SK-N-SH (cell line): ENCODE data around the gene C15orf39. TPM values are rescaled to one million over a fixed set of nuclear protein-coding genes. Genes with fewer than 3 reads are reported as not detected.

ENCODE experiments used
- CTCF ChIA-PET: fragments of 300-600, 350-600 bp; formaldehyde crosslinking; extraction: SDS; loops from one replicate; lab custom pipeline; 2021; lab: Yijun Ruan, JAX
- POLR2A ChIA-PET: fragments of 350-600 bp; sonication (Branson Sonifier 250); formaldehyde crosslinking; extraction: SDS; loops from one replicate; lab custom pipeline; 2020; ENCODE audit warnings: antibody characterized with exemption, inconsistent platforms; lab: Yijun Ruan, JAX
- DNase-seq: peaks from one replicate; pipeline ENCODE4 v3.0.0; 2012
- H2AFZ ChIP-seq: fragments of 200-600 bp; sonication (generic); 2 replicates; pipeline ENCODE4 v1.8.1; 2016; ENCODE audit warnings: antibody characterized with exemption, mild to moderate bottlenecking, low read depth
- H3F3A ChIP-seq: fragments of 200-600 bp; sonication (generic); replicated peaks from 2 replicates; pipeline ENCODE3; 2016; ENCODE audit warnings: antibody characterized with exemption, mild to moderate bottlenecking; ENCODE audit not compliant: insufficient read depth
- H3K27ac ChIP-seq, 2 experiments: fragments of 200-500 bp in 1 of 2; fragments of 200-600 bp in 1 of 2; sonication (Bioruptor generic) in 1 of 2; sonication (generic), shearing (Covaris generic) in 1 of 2; 2 replicates each; pipeline versions ENCODE4 v1.5.1 to v1.6.1; 2014 to 2016; ENCODE audit warnings: low read depth in 2 of 2, inconsistent platforms in 1 of 2, low read length in 1 of 2, mild to moderate bottlenecking in 1 of 2, mixed read lengths in 1 of 2
- H3K27me3 ChIP-seq: fragments of 200-600 bp; sonication (generic), shearing (Covaris generic); 2 replicates; pipeline ENCODE4 v1.6.1; 2016; ENCODE audit warnings: mixed run types; ENCODE audit not compliant: insufficient read depth
- H3K36me3 ChIP-seq, 2 experiments: fragments of 200-500 bp in 1 of 2; fragments of 200-600 bp in 1 of 2; sonication (Bioruptor generic) in 1 of 2; sonication (generic) in 1 of 2; replicated peaks in 1 of 2; 2 replicates each; pipeline versions ENCODE3 to v1.5.1; 2014 to 2016; ENCODE audit warnings: low read length in 1 of 2, mild to moderate bottlenecking in 1 of 2; ENCODE audit not compliant: insufficient read depth in 2 of 2, control insufficient read depth in 1 of 2
- H3K4me1 ChIP-seq, 2 experiments: fragments of 200-500 bp in 1 of 2; fragments of 200-600 bp in 1 of 2; sonication (Bioruptor generic) in 1 of 2; sonication (generic), shearing (Covaris generic) in 1 of 2; 2 replicates each; pipeline versions ENCODE4 v1.5.1 to v1.6.1; 2014 to 2016; ENCODE audit warnings: low read depth in 1 of 2, low read length in 1 of 2, mixed run types in 1 of 2; ENCODE audit not compliant: insufficient read depth in 2 of 2, control insufficient read depth in 1 of 2
- H3K4me2 ChIP-seq: fragments of 200-600 bp; sonication (generic), shearing (Covaris generic); 2 replicates; pipeline ENCODE4 v1.6.1; 2017; ENCODE audit warnings: mixed run types
- H3K4me3 ChIP-seq, 2 experiments: fragments of 200-500 bp in 1 of 2; fragments of 200-600 bp in 1 of 2; sonication (Bioruptor generic) in 1 of 2; sonication (generic), shearing (Covaris generic) in 1 of 2; 2 replicates each; pipeline versions ENCODE4 v1.5.1 to v1.8.1; 2014 to 2016; ENCODE audit warnings: low read depth in 2 of 2, inconsistent platforms in 1 of 2, low read length in 1 of 2, mild to moderate bottlenecking in 1 of 2, mixed read lengths in 1 of 2, moderate library complexity in 1 of 2
- H3K79me2 ChIP-seq: fragments of 200-600 bp; sonication (generic); 2 replicates; pipeline ENCODE4 v1.8.1; 2017; ENCODE audit warnings: mild to moderate bottlenecking; ENCODE audit not compliant: insufficient read depth
- H3K9ac ChIP-seq: fragments of 200-600 bp; sonication (generic); 2 replicates; pipeline ENCODE4 v1.6.1; 2017; ENCODE audit warnings: mixed run types
- H3K9me2 ChIP-seq: fragments of 200-600 bp; sonication (generic); 2 replicates; pipeline ENCODE4 v1.6.1; 2017; ENCODE audit warnings: mixed run types
- H3K9me3 ChIP-seq: fragments of 200-600 bp; sonication (generic); 2 replicates; pipeline ENCODE4 v1.6.1; 2017; ENCODE audit warnings: mixed run types, mild to moderate bottlenecking, moderate library complexity
- H4K20me1 ChIP-seq: fragments of 200-600 bp; sonication (generic); 2 replicates; pipeline ENCODE4 v1.6.1; 2017; ENCODE audit warnings: mild to moderate bottlenecking, mixed run types; ENCODE audit not compliant: insufficient read depth
- CHD2 ChIP-seq: fragments of 150-350 bp; IDR thresholded peaks from 2 replicates; pipeline ENCODE4 v1.6.1; 2018; ENCODE audit warnings: low read length; ENCODE audit not compliant: partially characterized antibody
- ELF1 ChIP-seq: IDR thresholded peaks from 2 replicates; pipeline ENCODE4 v1.4.0; 2012
- FOSL2 ChIP-seq: IDR thresholded peaks from 2 replicates; pipeline ENCODE4 v1.4.0; 2012; ENCODE audit warnings: low read depth, mild to moderate bottlenecking, moderate library complexity, borderline replicate concordance
- FOXJ3 ChIP-seq: sonication (generic); formaldehyde crosslinking; IDR thresholded peaks from 2 replicates; pipeline ENCODE4 v1.5.1; 2020; ENCODE audit warnings: mild to moderate bottlenecking, missing genetic modification reagents
- GABPA ChIP-seq: IDR thresholded peaks from 2 replicates; pipeline ENCODE4 v1.4.0; 2012; ENCODE audit warnings: low read depth, mild to moderate bottlenecking
- MXI1 ChIP-seq: IDR thresholded peaks from 2 replicates; pipeline ENCODE4 v1.6.1; 2012; ENCODE audit warnings: mild to moderate bottlenecking, low read depth, low read length, improper control_type of control experiment
- NFIC ChIP-seq: IDR thresholded peaks from 2 replicates; pipeline ENCODE4 v1.4.0; 2012; ENCODE audit warnings: borderline replicate concordance
- NRF1 ChIP-seq: IDR thresholded peaks from 2 replicates; pipeline ENCODE4 v1.6.1; 2012; ENCODE audit warnings: low read depth, mild to moderate bottlenecking, low read length
- RCOR1 ChIP-seq: fragments of 150-350 bp; IDR thresholded peaks from 2 replicates; pipeline ENCODE4 v1.6.1; 2017; ENCODE audit warnings: antibody characterized with exemption, low read length
- RFX5 ChIP-seq: IDR thresholded peaks from 2 replicates; pipeline ENCODE4 v1.6.1; 2012; ENCODE audit warnings: mild to moderate bottlenecking, improper control_type of control experiment, low read length
- RXRA ChIP-seq: IDR thresholded peaks from 2 replicates; pipeline ENCODE4 v1.4.0; 2012; ENCODE audit warnings: low read depth, mild to moderate bottlenecking, borderline replicate concordance
- SIN3A ChIP-seq: IDR thresholded peaks from 2 replicates; pipeline ENCODE4 v1.6.1; 2012; ENCODE audit warnings: low read depth, mild to moderate bottlenecking, low read length, moderate library complexity, borderline replicate concordance
- TAF1 ChIP-seq: IDR thresholded peaks from 2 replicates; pipeline ENCODE4 v1.6.1; 2012; ENCODE audit warnings: low read depth, mild to moderate bottlenecking, low read length, moderate library complexity, borderline replicate concordance
- TCF12 ChIP-seq: IDR thresholded peaks from 2 replicates; pipeline ENCODE4 v1.4.0; 2012
- TEAD4 ChIP-seq: IDR thresholded peaks from 2 replicates; pipeline ENCODE4 v1.4.0; 2012; ENCODE audit warnings: mild to moderate bottlenecking, borderline replicate concordance; ENCODE audit not compliant: insufficient read depth
- WGBS: methylation state at CpG from one replicate; pipeline ENCODE4 v1.1.6; 2017; ENCODE audit warnings: low lambda C conversion rate; 5-methylcytosine and 5-hydroxymethylcytosine counted together
- polyA plus RNA-seq, 3 experiments: library from polyadenylated mRNA; depleted of rRNA; stranded (reverse); fragments of >200 nt; gene quantifications; 2 replicates each; pipeline ENCODE4 v1.2.3, GENCODE V29; 2012
- TF ChIP-seq, protein P1 (sequence below): IDR thresholded peaks from 2 replicates; pipeline ENCODE4 v1.4.0; 2012; ENCODE audit warnings: low read depth, borderline replicate concordance
- TF ChIP-seq, protein P2 (sequence below): IDR thresholded peaks from 2 replicates; pipeline ENCODE4 v1.6.1; 2012; ENCODE audit warnings: mild to moderate bottlenecking, low read depth, low read length, moderate library complexity
- TF ChIP-seq, protein P3 (sequence below): IDR thresholded peaks from 2 replicates; pipeline ENCODE4 v1.4.0; 2012; ENCODE audit warnings: low read depth

C15orf39 gene
- polyA plus RNA-seq, 1 of the 3 experiments (the other 2 are of a cell fraction): 2.5 TPM

DNA sequence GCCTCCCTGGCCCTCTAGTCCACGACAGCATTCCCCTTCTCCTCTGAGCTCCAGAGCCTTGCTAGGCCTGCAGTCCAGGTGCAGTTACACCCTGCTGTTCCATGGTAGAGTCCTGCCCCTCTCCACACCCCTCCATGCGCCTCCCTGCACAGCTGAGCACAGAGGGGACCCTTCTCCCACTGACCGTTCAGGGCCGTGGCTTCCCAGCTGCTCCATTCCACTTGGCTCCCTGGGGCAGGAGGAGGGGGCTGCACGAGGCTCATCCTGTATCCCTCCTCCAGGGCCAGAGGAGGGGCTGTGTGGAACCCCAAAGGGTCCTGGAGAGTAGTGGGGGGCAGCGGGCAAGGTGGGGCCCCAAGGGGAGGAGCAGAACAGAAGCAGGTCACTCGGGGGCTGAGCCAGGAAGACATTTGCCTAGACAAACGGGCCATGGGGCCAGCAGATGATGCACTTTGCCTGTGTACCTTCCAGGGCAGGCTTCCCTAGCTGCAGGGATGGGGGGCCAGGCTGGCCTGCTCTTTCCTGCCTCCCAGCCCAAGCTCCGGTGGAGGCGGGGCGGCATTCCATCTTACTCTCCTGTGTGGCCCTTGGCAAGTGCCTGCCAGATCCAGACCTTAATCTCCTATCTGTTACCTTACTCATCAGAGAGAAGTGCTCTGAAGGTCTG lies 35.8 kb downstream of the C15orf39 start:
- DNase-seq: no peak
- H3K9me2 ChIP-seq: no peaks in the 10 kb centered on the region
- peaks cover 17% of the 10 kb centered on the region for H3K27me3 ChIP-seq
- H3K27ac ChIP-seq: no peak overlapping the region
- TF ChIP-seq CHD2 (no peak), NFIC (no peak), MXI1 (no peak), SIN3A (no peak), RXRA (no peak), TEAD4 (no peak), RFX5 (no peak), FOSL2 (no peak), RCOR1 (no peak), GABPA (no peak), TCF12 (no peak), FOXJ3 (no peak), ELF1 (no peak), NRF1 (no peak), TAF1 (no peak)
- TF ChIP-seq, protein P1, sequence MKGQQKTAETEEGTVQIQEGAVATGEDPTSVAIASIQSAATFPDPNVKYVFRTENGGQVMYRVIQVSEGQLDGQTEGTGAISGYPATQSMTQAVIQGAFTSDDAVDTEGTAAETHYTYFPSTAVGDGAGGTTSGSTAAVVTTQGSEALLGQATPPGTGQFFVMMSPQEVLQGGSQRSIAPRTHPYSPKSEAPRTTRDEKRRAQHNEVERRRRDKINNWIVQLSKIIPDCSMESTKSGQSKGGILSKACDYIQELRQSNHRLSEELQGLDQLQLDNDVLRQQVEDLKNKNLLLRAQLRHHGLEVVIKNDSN: no peak
- TF ChIP-seq, protein P2, sequence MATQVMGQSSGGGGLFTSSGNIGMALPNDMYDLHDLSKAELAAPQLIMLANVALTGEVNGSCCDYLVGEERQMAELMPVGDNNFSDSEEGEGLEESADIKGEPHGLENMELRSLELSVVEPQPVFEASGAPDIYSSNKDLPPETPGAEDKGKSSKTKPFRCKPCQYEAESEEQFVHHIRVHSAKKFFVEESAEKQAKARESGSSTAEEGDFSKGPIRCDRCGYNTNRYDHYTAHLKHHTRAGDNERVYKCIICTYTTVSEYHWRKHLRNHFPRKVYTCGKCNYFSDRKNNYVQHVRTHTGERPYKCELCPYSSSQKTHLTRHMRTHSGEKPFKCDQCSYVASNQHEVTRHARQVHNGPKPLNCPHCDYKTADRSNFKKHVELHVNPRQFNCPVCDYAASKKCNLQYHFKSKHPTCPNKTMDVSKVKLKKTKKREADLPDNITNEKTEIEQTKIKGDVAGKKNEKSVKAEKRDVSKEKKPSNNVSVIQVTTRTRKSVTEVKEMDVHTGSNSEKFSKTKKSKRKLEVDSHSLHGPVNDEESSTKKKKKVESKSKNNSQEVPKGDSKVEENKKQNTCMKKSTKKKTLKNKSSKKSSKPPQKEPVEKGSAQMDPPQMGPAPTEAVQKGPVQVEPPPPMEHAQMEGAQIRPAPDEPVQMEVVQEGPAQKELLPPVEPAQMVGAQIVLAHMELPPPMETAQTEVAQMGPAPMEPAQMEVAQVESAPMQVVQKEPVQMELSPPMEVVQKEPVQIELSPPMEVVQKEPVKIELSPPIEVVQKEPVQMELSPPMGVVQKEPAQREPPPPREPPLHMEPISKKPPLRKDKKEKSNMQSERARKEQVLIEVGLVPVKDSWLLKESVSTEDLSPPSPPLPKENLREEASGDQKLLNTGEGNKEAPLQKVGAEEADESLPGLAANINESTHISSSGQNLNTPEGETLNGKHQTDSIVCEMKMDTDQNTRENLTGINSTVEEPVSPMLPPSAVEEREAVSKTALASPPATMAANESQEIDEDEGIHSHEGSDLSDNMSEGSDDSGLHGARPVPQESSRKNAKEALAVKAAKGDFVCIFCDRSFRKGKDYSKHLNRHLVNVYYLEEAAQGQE: no peak
- TF ChIP-seq, protein P3, sequence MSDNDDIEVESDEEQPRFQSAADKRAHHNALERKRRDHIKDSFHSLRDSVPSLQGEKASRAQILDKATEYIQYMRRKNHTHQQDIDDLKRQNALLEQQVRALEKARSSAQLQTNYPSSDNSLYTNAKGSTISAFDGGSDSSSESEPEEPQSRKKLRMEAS: no peak
- ChIA-PET CTCF (interaction anchor here (1.2 to 2.8 kb wide), 2 partner anchors 33 to 208 kb away, joined by 3 to 8 read pairs; no protein-coding TSS in a partner anchor), POLR2A (no interaction called here)
- H3F3A ChIP-seq: no peaks in the 10 kb centered on the region
- no peaks in the 10 kb centered on the region; a peak in 1 of 4 replicates for H3K4me1 ChIP-seq
- no peaks in the 10 kb centered on the region for H3K36me3 ChIP-seq
- H3K9ac ChIP-seq: no peak overlapping the region
- no peak overlapping the region for H3K4me2 ChIP-seq
- no peak overlapping the region for H2AFZ ChIP-seq
- no peak overlapping the region for H3K4me3 ChIP-seq
- H4K20me1 ChIP-seq: no peaks in the 10 kb centered on the region
- H3K79me2 ChIP-seq: no peaks in the 10 kb centered on the region
- WGBS: 59% methylated on average over 10 of the region's 11 CpGs
- H3K9me3 ChIP-seq: no peaks in the 10 kb centered on the region
